A673 (cell line): ENCODE measurements around the gene ADAMTS14. TPM values are rescaled to one million over a fixed set of nuclear protein-coding genes. Genes with fewer than 3 reads are reported as not detected.

ENCODE experiments used
- BruUV-seq: library from RNA; stranded (reverse); fragments of 400-500 nt; replicated peaks from 2 replicates; lab custom pipeline; 2021; lab: Mats Ljungman, UMichigan
- CTCF ChIA-PET: fragments of 300-600 bp; sonication (Branson Sonifier 250); formaldehyde crosslinking; loops from one replicate; lab custom pipeline; 2022; ENCODE audit warnings: antibody characterized with exemption; lab: Charles Lee
- POLR2A ChIA-PET: fragments of 300-600 bp; sonication (Branson Sonifier 250); formaldehyde crosslinking; loops from one replicate; lab custom pipeline; 2022; ENCODE audit warnings: antibody characterized with exemption; ENCODE audit not compliant: low non-redundant PET; lab: Charles Lee
- DNase-seq: peaks from one replicate; pipeline ENCODE4 v3.0.0-alpha.2; 2015; ENCODE audit warnings: low spot score
- H3K27ac ChIP-seq: fragments of 200-600 bp; sonication (generic); 2 replicates; pipeline ENCODE4 v1.5.1; 2016; ENCODE audit warnings: mixed run types, low read depth, mild to moderate bottlenecking, mixed read lengths, antibody characterized with exemption, low read length; ENCODE audit not compliant: poor library complexity, severe bottlenecking
- H3K27me3 ChIP-seq: fragments of 200-600 bp; sonication (generic); replicated peaks from 2 replicates; pipeline ENCODE4 v1.6.1; 2017; ENCODE audit warnings: mixed run types, low read depth, mild to moderate bottlenecking, mixed read lengths, antibody characterized with exemption, low read length; ENCODE audit not compliant: insufficient read depth, poor library complexity
- H3K36me3 ChIP-seq: fragments of 200-600 bp; sonication (generic); 2 replicates; pipeline ENCODE4 v1.6.1; 2016; ENCODE audit warnings: mixed run types, mild to moderate bottlenecking, mixed read lengths, antibody characterized with exemption, low read length; ENCODE audit not compliant: insufficient read depth, poor library complexity, severe bottlenecking
- H3K4me1 ChIP-seq: fragments of 200-600 bp; sonication (generic); 2 replicates; pipeline ENCODE4 v1.6.1; 2017; ENCODE audit warnings: mixed run types, mild to moderate bottlenecking, mixed read lengths, antibody characterized with exemption, low read length; ENCODE audit not compliant: insufficient read depth, poor library complexity, severe bottlenecking
- H3K4me3 ChIP-seq: fragments of 200-600 bp; sonication (generic); 2 replicates; pipeline ENCODE4 v1.5.1; 2016; ENCODE audit warnings: low read depth, mixed run types, mild to moderate bottlenecking, mixed read lengths, low read length; ENCODE audit not compliant: poor library complexity, severe bottlenecking
- H3K9me3 ChIP-seq: fragments of 200-600 bp; sonication (generic); 2 replicates; pipeline ENCODE4 v1.6.1; 2016; ENCODE audit warnings: mixed run types, low read depth, mild to moderate bottlenecking, mixed read lengths, antibody characterized with exemption, low read length; ENCODE audit not compliant: poor library complexity, severe bottlenecking
- CTCF ChIP-seq: fragments of 300-800, 200-600 bp; sonication (generic); conservative IDR thresholded peaks from 2 replicates; pipeline ENCODE4 v1.5.1; 2017; ENCODE audit warnings: low read depth, mild to moderate bottlenecking, antibody characterized with exemption, low read length, moderate library complexity, mixed read lengths
- EZH2 ChIP-seq: fragments of 200-600 bp; sonication (generic); IDR thresholded peaks from 2 replicates; pipeline ENCODE4 v1.6.1; 2017; ENCODE audit warnings: borderline replicate concordance, low read depth, mild to moderate bottlenecking, mixed read lengths, antibody characterized with exemption, low read length; ENCODE audit not compliant: poor library complexity, severe bottlenecking
- intact Hi-C: fragments of 100-400 bp; cut with micrococcal nuclease; formaldehyde crosslinking; loops from one replicate; pipeline ENCODE4 v1.10.0; 2022; ENCODE audit not compliant: unreplicated experiment
- total RNA-seq: library from RNA; stranded (reverse); gene quantifications from 2 replicates; pipeline ENCODE4 v1.2.3, GENCODE V29; 2021

The ADAMTS14 gene
- total RNA-seq, 1 experiment from 2014 or later: 0.21 TPM

- no peak for TF ChIP-seq EZH2
- no peak for TF ChIP-seq CTCF
- no peak for DNase-seq
- Histone ChIP-seq H3K27ac (no peak overlapping the region), H3K9me3 (no peaks in the 10 kb centered on the region), H3K27me3 (no peaks in the 10 kb centered on the region), H3K36me3 (no peaks in the 10 kb centered on the region), H3K4me1 (peaks cover 9% of the 10 kb centered on the region), H3K4me3 (no peak overlapping the region)
- no TSS peak for BruUV-seq
- ChIA-PET POLR2A (no interaction called here), CTCF (no interaction called here)
- intact Hi-C loops: no loop called here
Measured at GRCh38 chr10:70733051-70733450, 60.7 kb downstream of the ADAMTS14 start.

DNA sequence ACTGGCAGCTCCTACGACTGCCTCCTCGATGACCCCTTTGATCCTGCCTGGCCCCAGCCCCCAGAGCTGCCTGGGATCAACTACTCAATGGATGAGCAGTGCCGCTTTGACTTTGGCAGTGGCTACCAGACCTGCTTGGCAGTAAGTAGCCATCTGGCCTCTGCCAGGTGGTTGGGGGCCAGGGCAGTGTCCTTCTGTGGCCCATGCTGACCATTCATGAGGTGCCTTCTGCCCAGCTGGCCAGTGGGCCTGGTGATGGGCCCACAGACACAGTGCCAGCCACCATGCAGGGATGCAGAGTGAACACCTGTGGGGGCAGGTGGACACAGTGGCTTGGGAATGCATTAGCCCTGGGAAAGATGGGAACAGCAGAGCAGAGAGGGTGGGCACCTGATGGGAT is 62.9 kb downstream of the ADAMTS14 start:
- DNase-seq: no peak
- no peaks in the 10 kb centered on the region for H3K27me3 ChIP-seq
- no peak overlapping the region for H3K4me3 ChIP-seq
- no peaks in the 10 kb centered on the region for H3K36me3 ChIP-seq
- CTCF ChIA-PET: no interaction called here
- no peaks in the 10 kb centered on the region for H3K4me1 ChIP-seq
- no peaks in the 10 kb centered on the region for H3K9me3 ChIP-seq
- POLR2A ChIA-PET: no interaction called here
- intact Hi-C loops: no loop called here
- no peak overlapping the region for H3K27ac ChIP-seq
- TF ChIP-seq EZH2 (no peak), CTCF (no peak)
- no TSS peak for BruUV-seq

GRCh38 chr10:70736525-70736924 is 64.2 kb downstream of the ADAMTS14 start:
- H3K4me3 ChIP-seq: no peak overlapping the region
- no peaks in the 10 kb centered on the region for H3K4me1 ChIP-seq
- no peak for DNase-seq
- H3K9me3 ChIP-seq: no peaks in the 10 kb centered on the region
- TF ChIP-seq CTCF (no peak), EZH2 (no peak)
- intact Hi-C loops: no loop called here
- ChIA-PET POLR2A (no interaction called here), CTCF (no interaction called here)
- H3K27ac ChIP-seq: no peak overlapping the region
- no peaks in the 10 kb centered on the region for H3K27me3 ChIP-seq
- BruUV-seq: no TSS peak
- no peaks in the 10 kb centered on the region for H3K36me3 ChIP-seq
